ENCODE data around the gene TULP4. TPM values are rescaled to one million over a fixed set of nuclear protein-coding genes. Genes with fewer than 3 reads are reported as not detected.
"Not testable (repeated sequence)": the region's sequence is repeated elsewhere in the genome, so short reads cannot be mapped to it uniquely, and the experiment has no call there.

TULP4 gene
- total RNA-seq, 1 donor from 2014 or later: 104 TPM

DNA sequence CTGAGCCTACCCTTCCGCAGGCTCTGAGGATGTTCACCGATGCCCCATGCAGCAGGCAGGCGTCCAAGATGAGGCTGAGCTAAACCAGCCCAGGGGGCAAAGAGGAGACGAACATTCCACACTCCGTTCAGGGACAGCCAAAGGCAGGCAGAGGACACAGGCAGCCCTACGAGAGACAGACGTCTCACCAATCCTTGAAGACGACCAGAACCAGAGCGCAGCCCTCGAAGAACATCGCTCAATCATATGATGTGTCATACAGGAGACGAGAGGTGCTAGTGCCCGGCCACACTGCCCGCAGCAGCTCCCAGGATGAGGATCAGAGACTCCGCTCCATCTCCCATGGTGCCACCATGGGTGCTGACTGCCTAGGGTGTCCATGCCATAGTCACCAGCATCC lies 212.0 kb downstream of the TULP4 start:
- Histone ChIP-seq H3K9me3 (peaks cover 5% of the 10 kb centered on the region), H3K27ac (no peak overlapping the region), H3K27me3 (ENCODE audit: low read depth) (peaks cover 20% of the 10 kb centered on the region), H3K4me3 (no peak overlapping the region), H3K36me3 (no peaks in the 10 kb centered on the region), H3K4me1 (peaks cover 3% of the 10 kb centered on the region)
- TF ChIP-seq CTCF (IDR thresholded peaks at IDR 0.05): no peak
- no peak for DNase-seq
- intact Hi-C loops (cut with DNase I): no loop called here
- ATAC-seq: no peak

- H3K9me3 ChIP-seq; H3K4me3 ChIP-seq; H3K36me3 ChIP-seq; ATAC-seq; H3K27ac ChIP-seq; intact Hi-C loops (cut with DNase I); H3K4me1 ChIP-seq; DNase-seq: not testable (repeated sequence)
- H3K27me3 ChIP-seq (ENCODE audit: low read depth): peaks cover 16% of the 10 kb centered on the region
Measured at GRCh38 chr6:158527858-158528257, 215.6 kb downstream of the TULP4 start.

- Histone ChIP-seq H3K27ac (no peak overlapping the region), H3K4me1 (no peaks in the 10 kb centered on the region), H3K27me3 (ENCODE audit: low read depth) (peaks cover 16% of the 10 kb centered on the region), H3K4me3 (no peak overlapping the region), H3K9me3 (peaks cover 5% of the 10 kb centered on the region), H3K36me3 (no peaks in the 10 kb centered on the region)
- TF ChIP-seq CTCF (IDR thresholded peaks at IDR 0.05): no peak
- intact Hi-C loops (cut with DNase I): no loop called here
- DNase-seq: no peak
- no peak for ATAC-seq
Measured at GRCh38 chr6:158528826-158529225, 216.6 kb downstream of the TULP4 start.

DNA sequence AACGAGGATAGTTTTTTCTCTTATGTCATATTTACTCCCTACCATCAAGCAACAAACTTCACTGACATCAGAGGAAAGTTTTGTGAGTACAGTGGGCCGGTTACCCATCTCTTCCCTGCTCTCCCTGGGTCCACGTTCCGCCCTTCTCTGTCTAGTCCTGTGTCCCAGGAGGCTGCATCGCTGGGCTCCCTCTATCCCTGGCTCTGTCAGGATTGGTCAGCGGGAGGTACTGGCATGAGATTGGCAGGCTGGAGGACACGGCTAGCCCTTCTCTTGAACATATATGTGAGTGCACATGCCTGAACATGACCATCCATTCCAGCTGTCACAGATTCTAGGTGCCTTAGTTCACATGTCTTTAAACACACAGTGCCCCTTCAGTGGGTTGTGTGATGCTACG lies 217.4 kb downstream of the TULP4 start:
- Histone ChIP-seq H3K4me3 (no peak overlapping the region), H3K36me3 (no peaks in the 10 kb centered on the region), H3K27ac (no peak overlapping the region), H3K9me3 (peaks cover 5% of the 10 kb centered on the region), H3K4me1 (no peaks in the 10 kb centered on the region), H3K27me3 (ENCODE audit: low read depth) (peaks cover 8% of the 10 kb centered on the region)
- no peak for ATAC-seq
- no peak for TF ChIP-seq CTCF (IDR thresholded peaks at IDR 0.05)
- no peak for DNase-seq
- intact Hi-C loops (cut with DNase I): no loop called here

DNA sequence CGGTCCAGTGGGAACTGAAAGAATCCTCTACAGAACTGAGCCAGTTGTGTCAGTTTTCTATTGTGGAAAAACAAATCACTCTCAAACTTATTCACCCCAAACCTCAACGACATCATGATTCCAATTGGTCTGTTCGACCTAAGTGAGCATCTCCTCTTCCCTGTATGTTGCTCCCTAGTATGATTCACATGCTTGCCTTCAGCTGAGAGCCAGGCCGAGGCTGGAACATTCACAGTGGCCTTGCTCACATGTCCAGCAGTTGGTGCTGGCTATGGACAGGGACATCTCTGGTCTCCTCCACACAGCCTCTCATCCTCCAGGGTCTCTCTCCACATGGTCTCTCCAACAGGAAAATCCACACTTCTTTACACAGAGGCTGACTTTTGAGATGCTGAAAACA lies 219.3 kb downstream of the TULP4 start:
- peaks cover 4% of the 10 kb centered on the region for H3K4me1 ChIP-seq
- ATAC-seq (no peak), DNase-seq (no peak)
- H3K4me3 ChIP-seq: no peak overlapping the region
- no peak for TF ChIP-seq CTCF (IDR thresholded peaks at IDR 0.05)
- peaks cover 5% of the 10 kb centered on the region for H3K9me3 ChIP-seq
- H3K36me3 ChIP-seq: no peaks in the 10 kb centered on the region
- H3K27ac ChIP-seq: no peak overlapping the region
- intact Hi-C loops (cut with DNase I): no loop called here
- H3K27me3 ChIP-seq (ENCODE audit: low read depth): peaks cover 10% of the 10 kb centered on the region

DNA sequence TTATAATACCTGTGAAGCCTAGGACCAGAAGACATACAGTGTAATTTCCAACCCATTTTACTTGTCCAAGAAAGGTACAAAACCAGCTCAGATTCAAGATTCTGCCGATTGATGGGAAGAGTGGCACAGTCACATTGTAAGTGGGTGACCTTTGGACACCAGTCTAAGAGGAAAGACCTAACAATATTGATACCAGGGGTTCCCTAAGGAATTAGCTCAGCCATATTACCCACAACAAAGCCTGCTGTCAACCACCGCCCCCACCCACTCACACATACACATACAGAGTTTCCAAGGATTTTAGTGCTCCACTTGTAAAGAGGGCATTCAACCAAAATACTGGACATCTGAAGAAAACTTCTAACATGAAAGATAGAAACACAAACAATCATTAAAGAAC lies 219.7 kb downstream of the TULP4 start:
- ATAC-seq (no peak), DNase-seq (no peak)
- H3K27ac ChIP-seq: no peak overlapping the region
- intact Hi-C loops (cut with DNase I): no loop called here
- H3K36me3 ChIP-seq: no peaks in the 10 kb centered on the region
- TF ChIP-seq CTCF (IDR thresholded peaks at IDR 0.05): no peak
- peaks cover 4% of the 10 kb centered on the region for H3K4me1 ChIP-seq
- no peak overlapping the region for H3K4me3 ChIP-seq
- peaks cover 12% of the 10 kb centered on the region for H3K27me3 ChIP-seq (ENCODE audit: low read depth)
- peaks cover 5% of the 10 kb centered on the region for H3K9me3 ChIP-seq
